HepG2 (cell line): Measurements from ENCODE around the gene WTAP. TPM values are rescaled to one million over a fixed set of nuclear protein-coding genes. Genes with fewer than 3 reads are reported as not detected.
"Not testable (repeated sequence)": the region's sequence is repeated elsewhere in the genome, so short reads cannot be mapped to it uniquely, and the experiment has no call there.

Source experiments
- ATAC-seq: fragments of 200-7000 bp; cut with Tn5 transposase; 3 replicates; pipeline ENCODE4 v1.9.1; 2020; ENCODE audit warnings: mild to moderate bottlenecking, moderate library complexity
- BruUV-seq: library from RNA; stranded (reverse); fragments of 400-500 nt; replicated peaks from 2 replicates; lab custom pipeline; 2021; lab: Mats Ljungman, UMichigan
- CTCF ChIA-PET: fragments of 300-600 bp; formaldehyde crosslinking; extraction: SDS; loops from one replicate; lab custom pipeline; 2021; ENCODE audit warnings: low total read pairs, inconsistent platforms, low intra/inter-chr PET ratio; lab: Yijun Ruan, JAX
- POLR2A ChIA-PET: fragments of 350-600 bp; sonication (Branson Sonifier 250); formaldehyde crosslinking; loops from one replicate; lab custom pipeline; 2020; ENCODE audit warnings: antibody characterized with exemption, inconsistent platforms; lab: Yijun Ruan, JAX
- DNase-seq: peaks from one replicate; pipeline ENCODE4 v3.0.0-alpha.2; 2015; ENCODE audit warnings: low spot score
- FAIRE-seq: peaks from 3 replicates; lab custom pipeline; 2011; peaks lifted over from hg19 to GRCh38; lab: Jason Lieb, UNC
- H2AFZ ChIP-seq: one replicate; pipeline ENCODE4 v1.6.1; 2011; ENCODE audit warnings: low read length, inconsistent platforms
- H3K27ac ChIP-seq: fragments of 300-600 bp; 3 replicates; pipeline ENCODE4 v1.8.0; 2011; ENCODE audit warnings: mixed run types, mild to moderate bottlenecking, mixed read lengths, low read length, inconsistent platforms; ENCODE audit not compliant: insufficient read depth; ENCODE audit errors: extremely low read length
- H3K27me3 ChIP-seq, 2 experiments: fragments of 200-600 bp in 1 of 2; 2 replicates in 1 of 2; 3 replicates in 1 of 2; pipeline versions ENCODE4 v1.6.0 to v1.8.0; 2011; ENCODE audit warnings: low read length in 2 of 2, mild to moderate bottlenecking in 2 of 2, moderate library complexity in 2 of 2, inconsistent platforms in 1 of 2; ENCODE audit not compliant: insufficient read depth in 2 of 2, control insufficient read depth in 1 of 2
- H3K36me3 ChIP-seq, 2 experiments: fragments of 200-600 bp in 1 of 2; replicated peaks in 1 of 2; 2 replicates in 1 of 2; 3 replicates in 1 of 2; pipeline versions ENCODE4 v1.5.1 to v1.8.0; 2011; ENCODE audit warnings: low read length in 2 of 2, inconsistent platforms in 1 of 2; ENCODE audit not compliant: insufficient read depth in 2 of 2, control insufficient read depth in 1 of 2
- H3K4me1 ChIP-seq: 2 replicates; pipeline ENCODE4 v1.5.1; 2012; ENCODE audit warnings: low read length, inconsistent platforms; ENCODE audit not compliant: insufficient read depth
- H3K4me2 ChIP-seq: 2 replicates; pipeline ENCODE4 v1.6.0; 2011; ENCODE audit warnings: low read depth, low read length, inconsistent platforms
- H3K4me3 ChIP-seq, 3 experiments: fragments of 200-600 bp in 1 of 3; sonication (generic), shearing (Covaris generic) in 1 of 3; replicated peaks in 1 of 3; 2 replicates each; pipeline ENCODE4 v1.5.1; 2011 to 2016; ENCODE audit warnings: low read length in 3 of 3, inconsistent platforms in 2 of 3, low read depth in 2 of 3, mild to moderate bottlenecking in 2 of 3, control low read depth in 1 of 3, mixed read lengths in 1 of 3; ENCODE audit not compliant: insufficient read depth in 1 of 3
- H3K79me2 ChIP-seq: one replicate; pipeline ENCODE4 v1.6.1; 2011; ENCODE audit warnings: low read length, inconsistent platforms; ENCODE audit not compliant: insufficient read depth
- H3K9ac ChIP-seq: 2 replicates; pipeline ENCODE4 v1.6.0; 2011; ENCODE audit warnings: mild to moderate bottlenecking, low read depth, low read length, inconsistent platforms; ENCODE audit not compliant: insufficient read depth
- H3K9me3 ChIP-seq: 2 replicates; pipeline ENCODE4 v1.5.1; 2012; ENCODE audit warnings: mild to moderate bottlenecking, low read length
- H4K20me1 ChIP-seq: 2 replicates; pipeline ENCODE4 v1.6.0; 2011; ENCODE audit warnings: inconsistent platforms, mild to moderate bottlenecking, low read length, moderate library complexity; ENCODE audit not compliant: insufficient read depth
- BRCA1 ChIP-seq: sonication (generic); formaldehyde crosslinking; IDR thresholded peaks from 2 replicates; pipeline ENCODE4 v1.4.0; 2020; ENCODE audit warnings: missing genetic modification reagents
- RFXANK ChIP-seq: IDR thresholded peaks from 2 replicates; pipeline ENCODE4 v1.6.1; 2016
- ZFAT ChIP-seq: sonication (generic); formaldehyde crosslinking; conservative IDR thresholded peaks from 2 replicates; pipeline ENCODE4 v1.8.1; 2023; ENCODE audit warnings: missing genetic modification reagents, inconsistent platforms
- ZNF12 ChIP-seq: sonication (generic); formaldehyde crosslinking; IDR thresholded peaks from 2 replicates; pipeline ENCODE4 v1.5.0; 2020; ENCODE audit warnings: missing genetic modification reagents
- WGBS: methylation state at CpG from one replicate; pipeline ENCODE4 v1.1.6; 2017; ENCODE audit warnings: low lambda C conversion rate; 5-methylcytosine and 5-hydroxymethylcytosine counted together
- in situ Hi-C: cut with HindIII; loops from 2 replicates; pipeline ENCODE4 v1.10.0; 2017; ENCODE audit warnings: low pct_unique_long_range_greater_than_20kb; ENCODE audit not compliant: extremely low pct_ligation_motif_present
- intact Hi-C: fragments of 100-400 bp; cut with micrococcal nuclease; formaldehyde crosslinking; loops from one replicate; pipeline ENCODE4 v1.10.0; 2022; ENCODE audit not compliant: unreplicated experiment
- polyA plus RNA-seq, 8 experiments: library from polyadenylated mRNA; depleted of rRNA in 3 of 8; stranded (reverse) in 7 of 8; unstranded in 1 of 8; fragments of >200 nt; fragmentation: Illumina TruSeq in 4 of 8; extraction: Trizol in 4 of 8; gene quantifications; 2 replicates each; pipeline versions ENCODE4 v1.2.1 to v1.2.3, GENCODE V29; 2011 to 2016; ENCODE audit warnings: low read depth in 4 of 8, missing spikeins in 1 of 8, mixed read lengths in 1 of 8; ENCODE audit not compliant: insufficient read depth in 1 of 8
- total RNA-seq, 5 experiments: library from RNA; depleted of rRNA; stranded (reverse); fragments of >200 nt; fragmentation: Illumina TruSeq; extraction: Trizol; gene quantifications; 2 replicates each; pipeline ENCODE4 v1.2.3, GENCODE V29; 2016; ENCODE audit warnings: low read depth in 1 of 5
- TF ChIP-seq, protein P1 (sequence below): sonication (generic); formaldehyde crosslinking; IDR thresholded peaks from 2 replicates; pipeline ENCODE4 v1.9.0; 2021; ENCODE audit warnings: mild to moderate bottlenecking, missing genetic modification reagents
- TF ChIP-seq, protein P2 (sequence below): IDR thresholded peaks from 2 replicates; pipeline ENCODE4 v1.6.1; 2018; ENCODE audit warnings: missing genetic modification reagents, mild to moderate bottlenecking, missing compliant biosample characterization

The WTAP gene
- total and polyA plus RNA-seq, 2 of the 13 experiments (the other 11 are each of a cell fraction or from before 2014, with no cell fraction given): 31.6 to 167 TPM

- no peak for TF ChIP-seq RFXANK (CRISPR knock-in tag)
- no peak for TF ChIP-seq BRCA1 (CRISPR knock-in tag)
These were observed 17.8 kb downstream of the WTAP start (continued) for GRCh38 chr6:159745081-159745480.

DNA sequence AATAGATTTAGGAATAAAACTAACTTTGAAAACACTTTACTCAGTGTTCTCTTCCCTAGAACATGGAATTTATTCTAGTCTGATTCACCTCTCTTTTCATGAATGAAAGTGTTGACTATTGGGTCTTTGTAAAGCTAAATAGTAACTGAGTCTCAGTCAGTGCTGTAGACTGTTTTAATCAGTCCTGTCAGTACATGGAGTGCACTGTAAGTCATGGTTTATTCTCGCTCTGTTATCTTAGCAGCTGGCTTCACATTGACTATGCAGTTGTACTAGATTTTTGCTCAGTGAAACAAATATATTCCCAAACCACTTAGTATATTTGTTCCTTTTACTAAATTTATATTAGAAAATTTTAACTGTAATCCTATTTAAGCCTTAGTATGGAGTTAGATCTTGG lies 19.5 kb downstream of the WTAP start:
- ChIA-PET CTCF (no interaction called here), POLR2A (no interaction called here)
- DNase-seq (no peak), FAIRE-seq (no peak), ATAC-seq (no peak)
- Histone ChIP-seq H3K9ac (no peak overlapping the region), H3K9me3 (no peaks in the 10 kb centered on the region), H3K27ac (no peak overlapping the region), H3K4me2 (no peak overlapping the region), H3K4me3 (no peak overlapping the region), H4K20me1 (0 out of 2 replicates have a peak, but pooled peaks cover 4% of the 10 kb centered on the region), H3K27me3 (no peaks in the 10 kb centered on the region), H3K36me3 (peaks cover 26 to 89% of the 10 kb centered on the region in 2 experiments), H3K79me2 (peaks cover 18% of the 10 kb centered on the region), H3K4me1 (no peaks in the 10 kb centered on the region), H2AFZ (no peak overlapping the region)
- whole genome bisulfite sequencing: 100% methylated on average over 1 of the region's 1 CpG
- in situ Hi-C loops (no loop called here), intact Hi-C loops (no loop called here)
- TF ChIP-seq ZFAT (no peak), ZNF12 (CRISPR knock-in tag) (no peak)
- TF ChIP-seq, protein P1, sequence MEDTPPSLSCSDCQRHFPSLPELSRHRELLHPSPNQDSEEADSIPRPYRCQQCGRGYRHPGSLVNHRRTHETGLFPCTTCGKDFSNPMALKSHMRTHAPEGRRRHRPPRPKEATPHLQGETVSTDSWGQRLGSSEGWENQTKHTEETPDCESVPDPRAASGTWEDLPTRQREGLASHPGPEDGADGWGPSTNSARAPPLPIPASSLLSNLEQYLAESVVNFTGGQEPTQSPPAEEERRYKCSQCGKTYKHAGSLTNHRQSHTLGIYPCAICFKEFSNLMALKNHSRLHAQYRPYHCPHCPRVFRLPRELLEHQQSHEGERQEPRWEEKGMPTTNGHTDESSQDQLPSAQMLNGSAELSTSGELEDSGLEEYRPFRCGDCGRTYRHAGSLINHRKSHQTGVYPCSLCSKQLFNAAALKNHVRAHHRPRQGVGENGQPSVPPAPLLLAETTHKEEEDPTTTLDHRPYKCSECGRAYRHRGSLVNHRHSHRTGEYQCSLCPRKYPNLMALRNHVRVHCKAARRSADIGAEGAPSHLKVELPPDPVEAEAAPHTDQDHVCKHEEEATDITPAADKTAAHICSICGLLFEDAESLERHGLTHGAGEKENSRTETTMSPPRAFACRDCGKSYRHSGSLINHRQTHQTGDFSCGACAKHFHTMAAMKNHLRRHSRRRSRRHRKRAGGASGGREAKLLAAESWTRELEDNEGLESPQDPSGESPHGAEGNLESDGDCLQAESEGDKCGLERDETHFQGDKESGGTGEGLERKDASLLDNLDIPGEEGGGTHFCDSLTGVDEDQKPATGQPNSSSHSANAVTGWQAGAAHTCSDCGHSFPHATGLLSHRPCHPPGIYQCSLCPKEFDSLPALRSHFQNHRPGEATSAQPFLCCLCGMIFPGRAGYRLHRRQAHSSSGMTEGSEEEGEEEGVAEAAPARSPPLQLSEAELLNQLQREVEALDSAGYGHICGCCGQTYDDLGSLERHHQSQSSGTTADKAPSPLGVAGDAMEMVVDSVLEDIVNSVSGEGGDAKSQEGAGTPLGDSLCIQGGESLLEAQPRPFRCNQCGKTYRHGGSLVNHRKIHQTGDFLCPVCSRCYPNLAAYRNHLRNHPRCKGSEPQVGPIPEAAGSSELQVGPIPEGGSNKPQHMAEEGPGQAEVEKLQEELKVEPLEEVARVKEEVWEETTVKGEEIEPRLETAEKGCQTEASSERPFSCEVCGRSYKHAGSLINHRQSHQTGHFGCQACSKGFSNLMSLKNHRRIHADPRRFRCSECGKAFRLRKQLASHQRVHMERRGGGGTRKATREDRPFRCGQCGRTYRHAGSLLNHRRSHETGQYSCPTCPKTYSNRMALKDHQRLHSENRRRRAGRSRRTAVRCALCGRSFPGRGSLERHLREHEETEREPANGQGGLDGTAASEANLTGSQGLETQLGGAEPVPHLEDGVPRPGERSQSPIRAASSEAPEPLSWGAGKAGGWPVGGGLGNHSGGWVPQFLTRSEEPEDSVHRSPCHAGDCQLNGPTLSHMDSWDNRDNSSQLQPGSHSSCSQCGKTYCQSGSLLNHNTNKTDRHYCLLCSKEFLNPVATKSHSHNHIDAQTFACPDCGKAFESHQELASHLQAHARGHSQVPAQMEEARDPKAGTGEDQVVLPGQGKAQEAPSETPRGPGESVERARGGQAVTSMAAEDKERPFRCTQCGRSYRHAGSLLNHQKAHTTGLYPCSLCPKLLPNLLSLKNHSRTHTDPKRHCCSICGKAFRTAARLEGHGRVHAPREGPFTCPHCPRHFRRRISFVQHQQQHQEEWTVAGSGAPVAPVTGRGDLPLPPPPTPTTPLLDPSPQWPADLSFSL: no peak
- TF ChIP-seq, protein P2, sequence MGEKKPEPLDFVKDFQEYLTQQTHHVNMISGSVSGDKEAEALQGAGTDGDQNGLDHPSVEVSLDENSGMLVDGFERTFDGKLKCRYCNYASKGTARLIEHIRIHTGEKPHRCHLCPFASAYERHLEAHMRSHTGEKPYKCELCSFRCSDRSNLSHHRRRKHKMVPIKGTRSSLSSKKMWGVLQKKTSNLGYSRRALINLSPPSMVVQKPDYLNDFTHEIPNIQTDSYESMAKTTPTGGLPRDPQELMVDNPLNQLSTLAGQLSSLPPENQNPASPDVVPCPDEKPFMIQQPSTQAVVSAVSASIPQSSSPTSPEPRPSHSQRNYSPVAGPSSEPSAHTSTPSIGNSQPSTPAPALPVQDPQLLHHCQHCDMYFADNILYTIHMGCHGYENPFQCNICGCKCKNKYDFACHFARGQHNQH (CRISPR knock-in tag): no peak
- BruUV-seq: no TSS peak

- H3K9ac ChIP-seq, H3K27me3 ChIP-seq, H2AFZ ChIP-seq, CTCF ChIA-PET, H4K20me1 ChIP-seq, BruUV-seq, H3K4me3 ChIP-seq, FAIRE-seq, ATAC-seq, intact Hi-C loops, H3K9me3 ChIP-seq, H3K4me1 ChIP-seq, H3K4me2 ChIP-seq, POLR2A ChIA-PET, DNase-seq, in situ Hi-C loops, H3K27ac ChIP-seq: not testable (repeated sequence)
- Histone ChIP-seq H3K36me3 (peaks cover 25 to 88% of the 10 kb centered on the region in 2 experiments), H3K79me2 (peaks cover 13% of the 10 kb centered on the region)
- WGBS: 97% methylated on average over 7 of the region's 7 CpGs
These were observed 20.8 kb downstream of the WTAP start for GRCh38 chr6:159748127-159748526.
